Endothelial cell of umbilical vein (primary cell): Measurements from ENCODE around the gene ACADVL. TPM values are rescaled to one million over a fixed set of nuclear protein-coding genes. Genes with fewer than 3 reads are reported as not detected.

ENCODE experiments used
- BruUV-seq: library from RNA; stranded (reverse); fragments of 400-500 nt; replicated peaks from 2 replicates; lab custom pipeline; 2021; lab: Mats Ljungman, UMichigan
- CTCF ChIA-PET: fragments of 300-600, 350-600 bp; sonication (Branson Sonifier 250); formaldehyde crosslinking; loops from one replicate; lab custom pipeline; 2021; ENCODE audit warnings: antibody characterized with exemption, inconsistent platforms; lab: Charles Lee
- POLR2A ChIA-PET: fragments of 300-600, 350-600 bp; sonication (Branson Sonifier 250); formaldehyde crosslinking; loops from one replicate; lab custom pipeline; 2021; ENCODE audit warnings: antibody characterized with exemption, inconsistent platforms; lab: Charles Lee
- DNase-seq: peaks from one replicate; pipeline ENCODE4 v3.0.0-alpha.2; 2011; ENCODE audit warnings: low read depth, low spot score
- FAIRE-seq: peaks from 2 replicates; lab custom pipeline; 2011; peaks lifted over from hg19 to GRCh38; lab: Jason Lieb, UNC
- H2AFZ ChIP-seq: 2 replicates; pipeline ENCODE4 v1.6.0; 2012; ENCODE audit warnings: low read depth, low read length, control low read depth, inconsistent platforms
- H3K27ac ChIP-seq: 2 replicates; pipeline ENCODE4 v1.5.1; 2011; ENCODE audit warnings: low read depth, mild to moderate bottlenecking, control low read depth, low read length, moderate library complexity; ENCODE audit not compliant: insufficient read depth
- H3K27me3 ChIP-seq, 2 experiments: 2 replicates each; pipeline versions ENCODE4 v1.6.0 to v1.6.1; 2011; ENCODE audit warnings: low read length in 2 of 2, mixed read lengths in 1 of 2; ENCODE audit not compliant: control insufficient read depth in 2 of 2, insufficient read depth in 2 of 2
- H3K36me3 ChIP-seq, 2 experiments: 2 replicates in 1 of 2; 3 replicates in 1 of 2; pipeline ENCODE4 v1.5.1; 2011; ENCODE audit warnings: low read length in 2 of 2, mild to moderate bottlenecking in 1 of 2, moderate library complexity in 1 of 2; ENCODE audit not compliant: control insufficient read depth in 2 of 2, insufficient read depth in 2 of 2; ENCODE audit errors: extremely low read depth in 1 of 2
- H3K4me1 ChIP-seq: 3 replicates; pipeline ENCODE4 v1.5.1; 2011; ENCODE audit warnings: mild to moderate bottlenecking, low read length; ENCODE audit not compliant: control insufficient read depth, insufficient read depth; ENCODE audit errors: extremely low read depth
- H3K4me2 ChIP-seq: 2 replicates; pipeline ENCODE4 v1.6.1; 2011; ENCODE audit warnings: low read length, control low read depth, mixed read lengths; ENCODE audit not compliant: insufficient read depth
- H3K4me3 ChIP-seq, 3 experiments: fragments of 200-600 bp in 1 of 3; sonication (generic), shearing (Covaris generic) in 1 of 3; replicated peaks in 1 of 3; 2 replicates each; pipeline ENCODE4 v1.5.1; 2011 to 2016; ENCODE audit warnings: control low read depth in 3 of 3, low read length in 3 of 3, mild to moderate bottlenecking in 2 of 3, inconsistent platforms in 1 of 3, low read depth in 1 of 3, moderate library complexity in 1 of 3; ENCODE audit not compliant: insufficient read depth in 1 of 3
- H3K79me2 ChIP-seq: 2 replicates; pipeline ENCODE4 v1.6.0; 2012; ENCODE audit warnings: low read length, inconsistent platforms; ENCODE audit not compliant: control insufficient read depth, insufficient read depth
- H3K9ac ChIP-seq: replicated peaks from 2 replicates; pipeline ENCODE3; 2011; ENCODE audit warnings: low read length, control low read depth; ENCODE audit not compliant: insufficient read depth; ENCODE audit errors: extremely low read depth
- H3K9me1 ChIP-seq: replicated peaks from 3 replicates; pipeline ENCODE4 v1.6.0; 2011; ENCODE audit warnings: mild to moderate bottlenecking, low read length; ENCODE audit not compliant: control insufficient read depth, insufficient read depth; ENCODE audit errors: extremely low read depth
- H3K9me3 ChIP-seq: replicated peaks from 2 replicates; pipeline ENCODE4 v1.5.1; 2012; ENCODE audit warnings: low read length, inconsistent platforms; ENCODE audit not compliant: control insufficient read depth, insufficient read depth
- H4K20me1 ChIP-seq: replicated peaks from 2 replicates; pipeline ENCODE3; 2011; ENCODE audit warnings: mild to moderate bottlenecking, low read length; ENCODE audit not compliant: control insufficient read depth, insufficient read depth; ENCODE audit errors: extremely low read depth
- CTCF ChIP-seq, 2 donors: IDR thresholded peaks; 1 replicate in 1 of 2; 2 replicates in 1 of 2; pipeline ENCODE4 v1.5.1; 2011; ENCODE audit warnings: low read length in 2 of 2, mild to moderate bottlenecking in 2 of 2, moderate library complexity in 2 of 2, control low read depth in 1 of 2, inconsistent platforms in 1 of 2, low read depth in 1 of 2; ENCODE audit not compliant: insufficient read depth in 1 of 2; ENCODE audit errors: extremely low read depth in 1 of 2
- EZH2 ChIP-seq: IDR thresholded peaks from 2 replicates; pipeline ENCODE4 v1.6.1; 2012; ENCODE audit warnings: borderline replicate concordance, low read depth, mild to moderate bottlenecking, moderate library complexity, low read length, inconsistent platforms; ENCODE audit not compliant: severe bottlenecking
- FOS ChIP-seq: IDR thresholded peaks from 2 replicates; pipeline ENCODE4 v1.6.1; 2011; ENCODE audit warnings: mild to moderate bottlenecking, low read length, moderate library complexity, borderline replicate concordance; ENCODE audit not compliant: insufficient read depth
- GATA2 ChIP-seq: IDR thresholded peaks from 2 replicates; pipeline ENCODE4 v1.7.0; 2011; ENCODE audit warnings: low read depth, mild to moderate bottlenecking, moderate library complexity, mixed read lengths, low read length; ENCODE audit not compliant: insufficient read length, insufficient read depth
- JUN ChIP-seq: IDR thresholded peaks from 2 replicates; pipeline ENCODE4 v1.6.1; 2011; ENCODE audit warnings: borderline replicate concordance, low read depth; ENCODE audit not compliant: insufficient read length, insufficient read depth
- MAX ChIP-seq: IDR thresholded peaks from 2 replicates; pipeline ENCODE4 v1.6.1; 2011; ENCODE audit not compliant: insufficient read depth, insufficient read length
- MYC ChIP-seq: IDR thresholded peaks from one replicate; pipeline ENCODE4 v1.6.1; 2011; ENCODE audit warnings: mild to moderate bottlenecking, low read depth, low read length
- POLR2A ChIP-seq: IDR thresholded peaks from 2 replicates; pipeline ENCODE4 v1.6.1; 2012; ENCODE audit warnings: low read depth, mild to moderate bottlenecking, control low read depth, low read length
- POLR2AphosphoS5 ChIP-seq: IDR thresholded peaks from 2 replicates; pipeline ENCODE4 v1.6.1; 2012; ENCODE audit warnings: low read depth, mild to moderate bottlenecking, control low read depth, low read length, moderate library complexity; ENCODE audit not compliant: insufficient read depth
- dilution Hi-C: fragments of 300-500 bp; cut with MboI; formaldehyde crosslinking; loops from one replicate; pipeline ENCODE4 v1.15.0; 2019; ENCODE audit warnings: low sequenced_read_pairs; ENCODE audit not compliant: extremely low pct_ligation_motif_present
- intact Hi-C: fragments of 100-400 bp; cut with micrococcal nuclease; formaldehyde crosslinking; loops from one replicate; pipeline ENCODE4 v1.10.0; 2022
- polyA plus RNA-seq, 4 experiments: library from polyadenylated mRNA; depleted of rRNA in 3 of 4; stranded (reverse) in 3 of 4; unstranded in 1 of 4; fragments of >200 nt; gene quantifications; 2 replicates each; pipeline versions ENCODE4 v1.2.1 to v1.2.3, GENCODE V29; 2011 to 2012; ENCODE audit warnings: missing spikeins in 1 of 4
- total RNA-seq: library from RNA; stranded (reverse); gene quantifications from 2 replicates; pipeline ENCODE4 v1.2.3, GENCODE V29; 2021

ACADVL gene
- total and polyA plus RNA-seq, 2 donors (not counting 3 experiments of a cell fraction or from before 2014, with no cell fraction given): 308 to 376 TPM

GRCh38 chr17:7236808-7237207 lies 17.1 kb downstream of the ACADVL start:
- H3K27ac ChIP-seq: no peak overlapping the region
- H3K27me3 ChIP-seq: no peaks in the 10 kb centered on the region
- peak overlapping the region; percentile 64 for H3K4me2 ChIP-seq
- H4K20me1 ChIP-seq: peaks cover 4% of the 10 kb centered on the region
- FAIRE-seq (no peak), DNase-seq (no peak)
- ChIA-PET POLR2A (no interaction called here), CTCF (interaction anchor here (0.7 to 3.4 kb wide), 4 partner anchors 16 to 60 kb away, joined by 3 to 34 read pairs (median 3); partner anchors contain the start of genes ACADVL, DLG4 and SLC2A4)
- TF ChIP-seq JUN (no peak), EZH2 (no peak), CTCF (IDR thresholded peaks at IDR 0.05; ENCODE audit: extremely low read depth in 1 of 2, insufficient read depth in 1 of 2, low read depth in 1 of 2, low read length in 2 of 2) (no peak), MAX (no peak), GATA2 (no peak), POLR2A (no peak), FOS (no peak), MYC (no peak), POLR2AphosphoS5 (no peak)
- peaks cover 70% of the 10 kb centered on the region for H3K79me2 ChIP-seq
- H3K9me3 ChIP-seq: no peaks in the 10 kb centered on the region
- intact Hi-C loops (loop anchor here (5.0 kb wide), 1 partner anchor 620 kb away; the partner anchor contains the start of genes CYB5D1, NAA38 and TMEM88), dilution Hi-C loops (no loop called here)
- BruUV-seq: no TSS peak
- peaks cover 15 to 24% of the 10 kb centered on the region in 2 experiments for H3K36me3 ChIP-seq
- H3K9ac ChIP-seq: no peak overlapping the region
- no peak overlapping the region for H2AFZ ChIP-seq
- H3K4me1 ChIP-seq: peaks cover 32% of the 10 kb centered on the region
- no peak overlapping the region for H3K4me3 ChIP-seq
- H3K9me1 ChIP-seq: no peaks in the 10 kb centered on the region
